GM23338 (cell line): ENCODE data around the gene ABHD5. TPM values are rescaled to one million over a fixed set of nuclear protein-coding genes. Genes with fewer than 3 reads are reported as not detected.

ENCODE experiments used
- ATAC-seq: fragments of 200-7000 bp; cut with Tn5 transposase; 3 replicates; pipeline ENCODE4 v1.9.1; 2020
- DNase-seq: peaks from one replicate; pipeline ENCODE4 v3.0.0-alpha.2; 2015; ENCODE audit warnings: low spot score
- H2AFZ ChIP-seq: fragments of 200-600 bp; sonication (generic); 2 replicates; pipeline ENCODE4 v1.8.0; 2016; ENCODE audit warnings: antibody characterized with exemption, mild to moderate bottlenecking, moderate library complexity
- H3F3A ChIP-seq: fragments of 200-600 bp; sonication (generic); replicated peaks from 2 replicates; pipeline ENCODE4 v1.8.0; 2017; ENCODE audit warnings: antibody characterized with exemption, mixed run types, low read depth
- H3K27ac ChIP-seq: fragments of 200-600 bp; sonication (generic); 2 replicates; pipeline ENCODE4 v1.6.1; 2016; ENCODE audit warnings: low read depth
- H3K27me3 ChIP-seq: fragments of 200-600 bp; sonication (generic); 2 replicates; pipeline ENCODE4 v1.8.0; 2016; ENCODE audit warnings: mild to moderate bottlenecking, mixed run types, moderate library complexity; ENCODE audit not compliant: insufficient read depth
- H3K36me3 ChIP-seq: fragments of 200-600 bp; sonication (generic); 2 replicates; pipeline ENCODE4 v1.8.0; 2016; ENCODE audit warnings: mild to moderate bottlenecking; ENCODE audit not compliant: insufficient read depth
- H3K4me1 ChIP-seq: fragments of 200-600 bp; sonication (generic); 2 replicates; pipeline ENCODE4 v1.8.0; 2016; ENCODE audit warnings: mild to moderate bottlenecking, moderate library complexity; ENCODE audit not compliant: insufficient read depth
- H3K4me2 ChIP-seq: fragments of 200-600 bp; sonication (generic); 2 replicates; pipeline ENCODE4 v1.7.1; 2017; ENCODE audit warnings: mixed run types
- H3K4me3 ChIP-seq: fragments of 200-600 bp; sonication (generic); 2 replicates; pipeline ENCODE4 v1.6.1; 2016; ENCODE audit warnings: mixed run types
- H3K79me2 ChIP-seq: fragments of 200-600 bp; sonication (generic); replicated peaks from 2 replicates; pipeline ENCODE4 v1.8.0; 2017; ENCODE audit warnings: mild to moderate bottlenecking; ENCODE audit not compliant: insufficient read depth
- H3K9me2 ChIP-seq: fragments of 200-600 bp; sonication (generic); 2 replicates; pipeline ENCODE4 v1.8.0; 2017; ENCODE audit not compliant: insufficient read depth
- H4K20me1 ChIP-seq: fragments of 200-600 bp; sonication (generic); replicated peaks from 2 replicates; pipeline ENCODE4 v1.8.0; 2017; ENCODE audit warnings: mild to moderate bottlenecking; ENCODE audit not compliant: insufficient read depth
- H3K27ac Mint-ChIP-seq: 2 replicates; pipeline ENCODE4 v1.8.0; 2020; ENCODE audit warnings: inconsistent platforms, mild to moderate bottlenecking, moderate library complexity, mixed read lengths
- H3K27me3 Mint-ChIP-seq: 3 replicates; pipeline ENCODE4 v1.8.0; 2022; ENCODE audit warnings: low read depth, mild to moderate bottlenecking, moderate library complexity, mixed read lengths, inconsistent platforms; ENCODE audit not compliant: insufficient read depth, poor library complexity
- H3K36me3 Mint-ChIP-seq: 3 replicates; pipeline ENCODE4 v1.8.0; 2021; ENCODE audit warnings: low read depth, mild to moderate bottlenecking, inconsistent platforms, moderate library complexity, mixed read lengths
- H3K4me1 Mint-ChIP-seq: 3 replicates; pipeline ENCODE4 v1.8.0; 2020; ENCODE audit warnings: mild to moderate bottlenecking, inconsistent platforms, mixed read lengths
- H3K4me3 Mint-ChIP-seq: 3 replicates; pipeline ENCODE4 v1.8.0; 2021; ENCODE audit warnings: moderate library complexity, mild to moderate bottlenecking, inconsistent platforms, mixed read lengths
- H3K9me3 Mint-ChIP-seq: 3 replicates; pipeline ENCODE4 v1.8.0; 2020; ENCODE audit warnings: moderate library complexity, mild to moderate bottlenecking, inconsistent platforms, mixed read lengths
- CREB1 ChIP-seq: fragments of 250-450 bp; sonication (Bioruptor Pico); IDR thresholded peaks from 2 replicates; pipeline ENCODE4 v1.5.0; 2020; ENCODE audit warnings: low read depth, mild to moderate bottlenecking, moderate library complexity
- CTCF ChIP-seq, 2 experiments: fragments of 200-600 bp in 1 of 2; sonication (generic) in 1 of 2; conservative IDR thresholded peaks; 2 replicates each; pipeline versions ENCODE4 v1.5.1 to v1.6.1; 2016 to 2017; ENCODE audit warnings: antibody characterized with exemption in 2 of 2, low read depth in 2 of 2, mild to moderate bottlenecking in 2 of 2, moderate library complexity in 1 of 2
- ETS1 ChIP-seq: IDR thresholded peaks from 2 replicates; pipeline ENCODE4 v1.6.1; 2016; ENCODE audit warnings: antibody characterized with exemption
- EZH2 ChIP-seq: fragments of 200-600 bp; sonication (generic); IDR thresholded peaks from one replicate; pipeline ENCODE4 v1.8.0; 2017; ENCODE audit warnings: antibody characterized with exemption, mild to moderate bottlenecking, low read depth; ENCODE audit not compliant: unreplicated experiment
- EZH2phosphoT487 ChIP-seq: fragments of 200-600 bp; sonication (generic); IDR thresholded peaks from one replicate; pipeline ENCODE4 v1.8.1; 2018; ENCODE audit warnings: antibody characterized with exemption; ENCODE audit not compliant: unreplicated experiment
- JUNB ChIP-seq: IDR thresholded peaks from one replicate; pipeline ENCODE4 v1.6.1; 2016; ENCODE audit warnings: antibody characterized with exemption; ENCODE audit not compliant: unreplicated experiment
- NANOG ChIP-seq: IDR thresholded peaks from 2 replicates; pipeline ENCODE4 v1.6.1; 2016; ENCODE audit warnings: antibody characterized with exemption, borderline replicate concordance
- POLR2AphosphoS5 ChIP-seq: IDR thresholded peaks from 2 replicates; pipeline ENCODE4 v1.6.1; 2016; ENCODE audit warnings: antibody characterized with exemption, low read depth
- STAT1 ChIP-seq: IDR thresholded peaks from one replicate; pipeline ENCODE4 v1.6.1; 2016; ENCODE audit warnings: antibody characterized with exemption; ENCODE audit not compliant: unreplicated experiment
- ZNF114 ChIP-seq: fragments of 250-450 bp; sonication (Bioruptor Pico); IDR thresholded peaks from 2 replicates; pipeline ENCODE4 v1.5.0; 2020; ENCODE audit warnings: mild to moderate bottlenecking, moderate library complexity
- ZNF331 ChIP-seq: fragments of 250-450 bp; sonication (Bioruptor Pico); IDR thresholded peaks from 2 replicates; pipeline ENCODE4 v1.5.0; 2020; ENCODE audit warnings: low read depth, mild to moderate bottlenecking, moderate library complexity
- polyA plus RNA-seq: library from polyadenylated mRNA; unstranded; fragments of >200 nt; fragmentation: Nextera tagmentation; extraction: Ambion mirVana; gene quantifications from 2 replicates; pipeline ENCODE4 v1.2.1, GENCODE V29; 2016
- total RNA-seq: library from RNA; depleted of rRNA; stranded (reverse); fragments of >200 nt; shearing (Covaris generic); gene quantifications from 2 replicates; pipeline ENCODE4 v1.2.3, GENCODE V29; 2014
- TF ChIP-seq, protein P1 (sequence below): fragments of 250-450 bp; sonication (Bioruptor Pico); IDR thresholded peaks from 2 replicates; pipeline ENCODE4 v1.5.0; 2020; ENCODE audit warnings: mild to moderate bottlenecking, moderate library complexity
- TF ChIP-seq, protein P2 (sequence below): IDR thresholded peaks from one replicate; pipeline ENCODE4 v1.6.1; 2018; ENCODE audit warnings: antibody characterized with exemption; ENCODE audit not compliant: unreplicated experiment

The ABHD5 gene
- total and polyA plus RNA-seq, 2 experiments from 2014 or later, result 12.1 to 12.3 TPM

DNA sequence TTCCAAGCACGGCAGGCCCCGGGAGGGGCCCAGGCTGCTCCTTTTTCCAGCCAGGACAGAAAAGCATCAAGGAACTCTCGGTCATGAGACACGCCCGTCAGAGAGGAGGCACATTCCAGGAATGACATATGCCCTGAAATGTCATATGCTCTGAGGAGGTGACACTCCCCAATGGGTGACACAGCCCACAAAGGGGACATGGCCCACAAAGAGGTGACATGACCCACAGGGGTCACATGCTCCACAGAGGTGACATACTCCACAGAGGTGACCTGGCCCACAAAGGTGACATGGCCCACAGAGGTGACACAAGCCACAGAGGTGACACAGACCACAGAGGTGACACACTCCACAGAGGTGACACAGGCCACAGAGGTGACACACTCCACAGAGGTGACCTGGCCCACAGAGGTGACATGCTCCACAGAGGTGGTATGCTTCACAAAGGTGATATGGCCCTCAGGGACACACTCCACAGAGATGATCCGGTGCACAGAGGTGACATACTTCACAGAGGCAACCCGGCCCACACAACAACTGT is 79.2 kb downstream of the ABHD5 start:
- no peaks in the 10 kb centered on the region for H4K20me1 ChIP-seq
- no peak for DNase-seq
- H3K4me2 ChIP-seq, result peak overlapping the region; percentile 78
- no peaks in the 10 kb centered on the region for H3K79me2 ChIP-seq
- no peaks in the 10 kb centered on the region; the same call in 1 of the 2 replicates for H3K9me2 ChIP-seq
- H2AFZ ChIP-seq, result peak overlapping the region; percentile 81; the same call in 1 of the 2 replicates
- Mint-ChIP-seq H3K4me1 (peaks cover 18% of the 10 kb centered on the region), H3K27me3 (peaks cover 8% of the 10 kb centered on the region), H3K9me3 (no peaks in the 10 kb centered on the region), H3K4me3 (peak overlapping the region; percentile 56; the same call in 1 of the 3 replicates), H3K27ac (no peak overlapping the region), H3K36me3 (no peaks in the 10 kb centered on the region)
- H3K27me3 ChIP-seq, result no peaks in the 10 kb centered on the region
- no peaks in the 10 kb centered on the region for H3K36me3 ChIP-seq
- H3K4me1 ChIP-seq, result no peaks in the 10 kb centered on the region
- no peak overlapping the region for H3K27ac ChIP-seq
- ATAC-seq, result no peak
- peak overlapping the region; percentile 43 for H3K4me3 ChIP-seq
- no peaks in the 10 kb centered on the region for H3F3A ChIP-seq
- TF ChIP-seq POLR2AphosphoS5, result no peak
- TF ChIP-seq, protein P1, sequence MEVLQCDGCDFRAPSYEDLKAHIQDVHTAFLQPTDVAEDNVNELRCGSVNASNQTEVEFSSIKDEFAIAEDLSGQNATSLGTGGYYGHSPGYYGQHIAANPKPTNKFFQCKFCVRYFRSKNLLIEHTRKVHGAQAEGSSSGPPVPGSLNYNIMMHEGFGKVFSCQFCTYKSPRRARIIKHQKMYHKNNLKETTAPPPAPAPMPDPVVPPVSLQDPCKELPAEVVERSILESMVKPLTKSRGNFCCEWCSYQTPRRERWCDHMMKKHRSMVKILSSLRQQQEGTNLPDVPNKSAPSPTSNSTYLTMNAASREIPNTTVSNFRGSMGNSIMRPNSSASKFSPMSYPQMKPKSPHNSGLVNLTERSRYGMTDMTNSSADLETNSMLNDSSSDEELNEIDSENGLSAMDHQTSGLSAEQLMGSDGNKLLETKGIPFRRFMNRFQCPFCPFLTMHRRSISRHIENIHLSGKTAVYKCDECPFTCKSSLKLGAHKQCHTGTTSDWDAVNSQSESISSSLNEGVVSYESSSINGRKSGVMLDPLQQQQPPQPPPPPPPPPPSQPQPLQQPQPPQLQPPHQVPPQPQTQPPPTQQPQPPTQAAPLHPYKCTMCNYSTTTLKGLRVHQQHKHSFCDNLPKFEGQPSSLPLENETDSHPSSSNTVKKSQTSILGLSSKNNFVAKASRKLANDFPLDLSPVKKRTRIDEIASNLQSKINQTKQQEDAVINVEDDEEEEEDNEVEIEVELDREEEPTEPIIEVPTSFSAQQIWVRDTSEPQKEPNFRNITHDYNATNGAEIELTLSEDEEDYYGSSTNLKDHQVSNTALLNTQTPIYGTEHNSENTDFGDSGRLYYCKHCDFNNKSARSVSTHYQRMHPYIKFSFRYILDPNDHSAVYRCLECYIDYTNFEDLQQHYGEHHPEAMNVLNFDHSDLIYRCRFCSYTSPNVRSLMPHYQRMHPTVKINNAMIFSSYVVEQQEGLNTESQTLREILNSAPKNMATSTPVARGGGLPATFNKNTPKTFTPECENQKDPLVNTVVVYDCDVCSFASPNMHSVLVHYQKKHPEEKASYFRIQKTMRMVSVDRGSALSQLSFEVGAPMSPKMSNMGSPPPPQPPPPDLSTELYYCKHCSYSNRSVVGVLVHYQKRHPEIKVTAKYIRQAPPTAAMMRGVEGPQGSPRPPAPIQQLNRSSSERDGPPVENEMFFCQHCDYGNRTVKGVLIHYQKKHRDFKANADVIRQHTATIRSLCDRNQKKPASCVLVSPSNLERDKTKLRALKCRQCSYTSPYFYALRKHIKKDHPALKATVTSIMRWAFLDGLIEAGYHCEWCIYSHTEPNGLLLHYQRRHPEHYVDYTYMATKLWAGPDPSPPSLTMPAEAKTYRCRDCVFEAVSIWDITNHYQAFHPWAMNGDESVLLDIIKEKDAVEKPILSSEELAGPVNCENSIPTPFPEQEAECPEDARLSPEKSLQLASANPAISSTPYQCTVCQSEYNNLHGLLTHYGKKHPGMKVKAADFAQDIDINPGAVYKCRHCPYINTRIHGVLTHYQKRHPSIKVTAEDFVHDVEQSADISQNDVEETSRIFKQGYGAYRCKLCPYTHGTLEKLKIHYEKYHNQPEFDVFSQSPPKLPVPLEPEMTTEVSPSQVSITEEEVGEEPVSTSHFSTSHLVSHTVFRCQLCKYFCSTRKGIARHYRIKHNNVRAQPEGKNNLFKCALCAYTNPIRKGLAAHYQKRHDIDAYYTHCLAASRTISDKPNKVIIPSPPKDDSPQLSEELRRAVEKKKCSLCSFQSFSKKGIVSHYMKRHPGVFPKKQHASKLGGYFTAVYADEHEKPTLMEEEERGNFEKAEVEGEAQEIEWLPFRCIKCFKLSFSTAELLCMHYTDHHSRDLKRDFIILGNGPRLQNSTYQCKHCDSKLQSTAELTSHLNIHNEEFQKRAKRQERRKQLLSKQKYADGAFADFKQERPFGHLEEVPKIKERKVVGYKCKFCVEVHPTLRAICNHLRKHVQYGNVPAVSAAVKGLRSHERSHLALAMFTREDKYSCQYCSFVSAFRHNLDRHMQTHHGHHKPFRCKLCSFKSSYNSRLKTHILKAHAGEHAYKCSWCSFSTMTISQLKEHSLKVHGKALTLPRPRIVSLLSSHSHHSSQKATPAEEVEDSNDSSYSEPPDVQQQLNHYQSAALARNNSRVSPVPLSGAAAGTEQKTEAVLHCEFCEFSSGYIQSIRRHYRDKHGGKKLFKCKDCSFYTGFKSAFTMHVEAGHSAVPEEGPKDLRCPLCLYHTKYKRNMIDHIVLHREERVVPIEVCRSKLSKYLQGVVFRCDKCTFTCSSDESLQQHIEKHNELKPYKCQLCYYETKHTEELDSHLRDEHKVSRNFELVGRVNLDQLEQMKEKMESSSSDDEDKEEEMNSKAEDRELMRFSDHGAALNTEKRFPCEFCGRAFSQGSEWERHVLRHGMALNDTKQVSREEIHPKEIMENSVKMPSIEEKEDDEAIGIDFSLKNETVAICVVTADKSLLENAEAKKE, result no peak
- TF ChIP-seq STAT1, result no peak
- TF ChIP-seq CTCF (conservative IDR thresholded peaks at IDR 0.05; ENCODE audit: low read depth in 2 of 2), result no peak
- TF ChIP-seq EZH2, result no peak
- TF ChIP-seq, protein P2, sequence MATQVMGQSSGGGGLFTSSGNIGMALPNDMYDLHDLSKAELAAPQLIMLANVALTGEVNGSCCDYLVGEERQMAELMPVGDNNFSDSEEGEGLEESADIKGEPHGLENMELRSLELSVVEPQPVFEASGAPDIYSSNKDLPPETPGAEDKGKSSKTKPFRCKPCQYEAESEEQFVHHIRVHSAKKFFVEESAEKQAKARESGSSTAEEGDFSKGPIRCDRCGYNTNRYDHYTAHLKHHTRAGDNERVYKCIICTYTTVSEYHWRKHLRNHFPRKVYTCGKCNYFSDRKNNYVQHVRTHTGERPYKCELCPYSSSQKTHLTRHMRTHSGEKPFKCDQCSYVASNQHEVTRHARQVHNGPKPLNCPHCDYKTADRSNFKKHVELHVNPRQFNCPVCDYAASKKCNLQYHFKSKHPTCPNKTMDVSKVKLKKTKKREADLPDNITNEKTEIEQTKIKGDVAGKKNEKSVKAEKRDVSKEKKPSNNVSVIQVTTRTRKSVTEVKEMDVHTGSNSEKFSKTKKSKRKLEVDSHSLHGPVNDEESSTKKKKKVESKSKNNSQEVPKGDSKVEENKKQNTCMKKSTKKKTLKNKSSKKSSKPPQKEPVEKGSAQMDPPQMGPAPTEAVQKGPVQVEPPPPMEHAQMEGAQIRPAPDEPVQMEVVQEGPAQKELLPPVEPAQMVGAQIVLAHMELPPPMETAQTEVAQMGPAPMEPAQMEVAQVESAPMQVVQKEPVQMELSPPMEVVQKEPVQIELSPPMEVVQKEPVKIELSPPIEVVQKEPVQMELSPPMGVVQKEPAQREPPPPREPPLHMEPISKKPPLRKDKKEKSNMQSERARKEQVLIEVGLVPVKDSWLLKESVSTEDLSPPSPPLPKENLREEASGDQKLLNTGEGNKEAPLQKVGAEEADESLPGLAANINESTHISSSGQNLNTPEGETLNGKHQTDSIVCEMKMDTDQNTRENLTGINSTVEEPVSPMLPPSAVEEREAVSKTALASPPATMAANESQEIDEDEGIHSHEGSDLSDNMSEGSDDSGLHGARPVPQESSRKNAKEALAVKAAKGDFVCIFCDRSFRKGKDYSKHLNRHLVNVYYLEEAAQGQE, result no peak
- TF ChIP-seq EZH2phosphoT487, result no peak
- no peak for TF ChIP-seq CREB1 (CRISPR knock-in tag)
- TF ChIP-seq ZNF114, result no peak
- TF ChIP-seq JUNB, result no peak
- TF ChIP-seq NANOG, result no peak
- TF ChIP-seq ETS1, result no peak
- no peak for TF ChIP-seq ZNF331
